Placental pericyte (primary cell): ENCODE measurements around the gene PFDN5. TPM values are rescaled to one million over a fixed set of nuclear protein-coding genes. Genes with fewer than 3 reads are reported as not detected.

Source experiments
- total RNA-seq: library from RNA; depleted of rRNA; stranded (reverse); fragments of >200 nt; gene quantifications from 2 replicates; pipeline ENCODE4 v1.2.3, GENCODE V29; 2012

Gene PFDN5
- 180 and 363 TPM in 2 replicates for total RNA-seq

GRCh38 chr12:53295070-53295890 is at the start of gene PFDN5:
Gene PFDN5, plus strand, starts transcription at chr12:53295542. Its CDS starts 26 bp downstream, at chr12:53295568.

GRCh38 chr12:53267999-53268629 is 27.2 kb upstream of the PFDN5 start, which contains the start of gene ESPL1:
Gene ESPL1, plus strand, starts transcription at chr12:53268299. Its CDS starts 468 bp downstream, at chr12:53268767.

DNA sequence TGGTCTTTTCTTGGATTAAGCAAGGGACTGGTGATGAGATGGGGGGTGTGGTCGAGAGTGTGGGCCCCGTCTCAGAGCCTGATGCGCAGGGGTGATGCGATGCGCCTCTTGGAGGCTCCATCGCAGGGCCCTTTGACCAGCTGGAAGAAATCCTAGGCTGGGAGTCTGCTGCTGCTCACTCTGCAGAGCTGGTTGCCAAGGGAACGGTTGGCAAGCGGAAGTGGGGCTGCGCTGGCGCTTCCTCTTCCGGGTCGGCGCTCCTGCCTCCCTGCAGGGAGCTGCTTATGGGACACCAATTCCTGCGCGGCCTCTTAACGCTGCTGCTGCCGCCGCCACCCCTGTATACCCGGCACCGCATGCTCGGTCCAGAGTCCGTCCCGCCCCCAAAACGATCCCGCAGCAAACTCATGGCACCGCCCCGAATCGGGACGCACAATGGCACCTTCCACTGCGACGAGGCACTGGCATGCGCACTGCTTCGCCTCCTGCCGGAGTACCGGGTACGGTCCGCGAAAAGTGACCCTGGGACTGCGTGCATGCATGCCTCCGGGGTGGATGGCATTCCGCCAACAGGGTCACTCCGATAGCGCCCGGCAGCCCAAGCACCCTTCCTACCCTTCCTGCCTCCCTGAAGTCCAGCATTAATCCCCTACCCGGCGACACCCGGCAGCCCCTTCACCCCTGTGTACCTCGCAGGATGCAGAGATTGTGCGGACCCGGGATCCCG is 4.3 kb downstream of the PFDN5 start, which contains the start of gene MYG1:
Gene MYG1 (plus strand): TSS at position 242 of the 727 bp plus-strand sequence. CDS start 43 bp downstream, at position 285.

GRCh38 chr12:53336181-53336681 is 40.9 kb downstream of the PFDN5 start, which contains the start of gene SP7:
Gene SP7, minus strand, starts transcription at chr12:53336354. Its CDS starts 708 bp downstream, at chr12:53335646.

Other genes with a start within 250 kb of the PFDN5 start
- gene TNS2, start 245.5 kb upstream of the PFDN5 start, total RNA-seq = 33.7 and 50.1 TPM in 2 replicates
- gene SPRYD3, start 216.2 kb upstream of the PFDN5 start, total RNA-seq = 19.9 and 35.5 TPM in 2 replicates
- 160 and 250 TPM in 2 replicates for gene IGFBP6, start 197.9 kb upstream of the PFDN5 start, total RNA-seq
- gene SOAT2, start 192.1 kb upstream of the PFDN5 start, total RNA-seq = not detected in 2 replicates
- gene ZNF740, start 114.8 kb upstream of the PFDN5 start, total RNA-seq = 8.6 and 15.5 TPM in 2 replicates
- 3.5 and 5.9 TPM in 2 replicates for gene CSAD, start 114.6 kb upstream of the PFDN5 start, total RNA-seq
- gene ITGB7, start 88.3 kb upstream of the PFDN5 start, total RNA-seq = under 0.01 and 0.29 TPM in 2 replicates
- 18.2 and 23.9 TPM in 2 replicates for gene RARG, start 63.3 kb upstream of the PFDN5 start, total RNA-seq
- gene ESPL1, start 27.2 kb upstream of the PFDN5 start, total RNA-seq = 0.66 and 19.0 TPM in 2 replicates
- gene MYG1, start 4.2 kb downstream of the PFDN5 start, total RNA-seq = 53.1 and 74.2 TPM in 2 replicates
- gene AAAS, start 26.1 kb downstream of the PFDN5 start, total RNA-seq = 39.4 and 64.6 TPM in 2 replicates
- not detected in 2 replicates for gene SP7, start 40.8 kb downstream of the PFDN5 start, total RNA-seq
- 40.3 and 62.7 TPM in 2 replicates for gene SP1, start 84.6 kb downstream of the PFDN5 start, total RNA-seq
- 0.44 TPM in 1 of 2 replicates, not detected in the other for gene AMHR2, start 128.3 kb downstream of the PFDN5 start, total RNA-seq
- 58.6 and 60.4 TPM in 2 replicates for gene PRR13, start 146.2 kb downstream of the PFDN5 start, total RNA-seq
- 257 and 391 TPM in 2 replicates for gene PCBP2, start 156.6 kb downstream of the PFDN5 start, total RNA-seq
- gene MAP3K12, start 203.9 kb downstream of the PFDN5 start, total RNA-seq = 38.5 and 50.6 TPM in 2 replicates
- 53.4 and 65.9 TPM in 2 replicates for gene TARBP2, start 205.7 kb downstream of the PFDN5 start, total RNA-seq
- gene NPFF, start 211.9 kb downstream of the PFDN5 start, total RNA-seq = not detected in 2 replicates